OCI-LY3 (cell line): ENCODE data around the gene EPC2.

Source experiments
- H2AFZ ChIP-seq: fragments of 200-600, 300-600 bp; shearing (Covaris generic); 2 replicates; pipeline ENCODE4 v1.6.0; 2014; ENCODE audit warnings: antibody characterized with exemption, low read depth, low read length
- H3K27ac ChIP-seq: fragments of 200-600, 300-600 bp; sonication (generic); 2 replicates; pipeline ENCODE4 v1.5.1; 2014; ENCODE audit warnings: mild to moderate bottlenecking, low read length, moderate library complexity, mixed read lengths
- H3K27me3 ChIP-seq: fragments of 200-600, 300-600 bp; sonication (generic); 2 replicates; pipeline ENCODE4 v1.6.1; 2014; ENCODE audit warnings: low read depth, low read length, mixed read lengths
- H3K36me3 ChIP-seq: fragments of 200-600, 300-600 bp; sonication (generic); replicated peaks from 2 replicates; pipeline ENCODE3; 2014; ENCODE audit warnings: low read depth, low read length, mixed read lengths
- H3K4me1 ChIP-seq: fragments of 300-600, 200-600 bp; sonication (generic); 2 replicates; pipeline ENCODE4 v1.6.1; 2014; ENCODE audit warnings: low read length, mixed read lengths
- H3K4me2 ChIP-seq: fragments of 200-600, 300-600 bp; sonication (generic); 2 replicates; pipeline ENCODE4 v1.6.1; 2014; ENCODE audit warnings: low read length, mixed read lengths
- H3K4me3 ChIP-seq: fragments of 300-600, 200-600 bp; sonication (generic); 2 replicates; pipeline ENCODE4 v1.5.1; 2014; ENCODE audit warnings: antibody characterized with exemption, mild to moderate bottlenecking, low read length, moderate library complexity
- H3K79me2 ChIP-seq: fragments of 300-600, 200-600 bp; shearing (Covaris generic); 2 replicates; pipeline ENCODE4 v1.6.1; 2014; ENCODE audit warnings: mild to moderate bottlenecking, low read length, mixed read lengths
- H3K9ac ChIP-seq: fragments of 300-600, 200-600 bp; shearing (Covaris generic); 2 replicates; pipeline ENCODE4 v1.6.0; 2014; ENCODE audit warnings: mild to moderate bottlenecking, low read length, moderate library complexity
- H3K9me3 ChIP-seq: fragments of 200-600, 300-600 bp; shearing (Covaris generic); 2 replicates; pipeline ENCODE4 v1.6.1; 2014; ENCODE audit warnings: low read length, mixed read lengths; ENCODE audit not compliant: insufficient read depth
- H4K20me1 ChIP-seq: fragments of 200-600, 300-600 bp; sonication (generic); 2 replicates; pipeline ENCODE4 v1.6.1; 2016; ENCODE audit warnings: low read length, mixed read lengths; ENCODE audit not compliant: insufficient read depth
- EZH2phosphoT487 ChIP-seq: fragments of 200-600 bp; shearing (Covaris generic); IDR thresholded peaks from 2 replicates; pipeline ENCODE4 v1.6.1; 2018; ENCODE audit warnings: antibody characterized with exemption, mixed run types, low read depth
- TF ChIP-seq, protein P1 (sequence below): fragments of 200-600, 300-600 bp; sonication (generic); IDR thresholded peaks from 2 replicates; pipeline ENCODE4 v1.5.1; 2014; ENCODE audit warnings: antibody characterized with exemption, low read length, low read depth

Gene EPC2

DNA sequence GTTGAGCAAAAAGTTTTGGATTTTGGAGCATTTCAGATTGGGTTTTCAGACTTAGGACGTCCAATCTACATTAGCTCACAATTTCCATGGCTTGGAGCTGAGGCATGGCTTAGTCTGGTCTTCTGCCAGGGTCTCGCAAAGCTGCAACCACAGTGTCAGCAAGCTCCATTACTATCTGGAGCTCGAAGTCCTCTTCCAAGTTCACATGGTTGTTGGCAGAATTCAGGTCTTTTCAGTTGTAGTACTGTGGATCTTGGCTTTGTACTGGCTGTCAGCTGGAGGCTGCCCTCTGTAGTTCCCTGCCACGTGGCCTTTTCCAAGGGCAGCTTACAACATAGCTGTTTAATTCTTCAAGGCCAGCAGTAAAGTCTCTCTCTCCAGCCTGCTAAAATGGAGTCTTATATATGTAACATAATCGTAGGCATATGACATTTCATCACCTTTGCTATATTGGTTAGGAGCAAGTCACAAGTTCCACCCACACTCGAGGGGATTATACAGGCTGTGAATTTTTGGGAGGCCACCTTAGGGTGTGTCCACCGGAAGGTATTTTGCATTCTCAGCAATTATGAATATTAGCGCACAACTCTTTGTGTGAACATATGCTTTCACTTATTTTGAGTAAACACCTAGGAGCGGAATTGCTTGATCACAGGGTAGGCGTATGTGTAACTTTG is 41.5 kb upstream of the EPC2 start:
- H3K4me2 ChIP-seq, result peak overlapping the region; percentile 83
- no peaks in the 10 kb centered on the region for H3K36me3 ChIP-seq
- peak overlapping the region; percentile 58 for H3K27ac ChIP-seq
- peaks cover 39% of the 10 kb centered on the region for H3K27me3 ChIP-seq
- TF ChIP-seq EZH2phosphoT487, result no peak
- TF ChIP-seq, protein P1, sequence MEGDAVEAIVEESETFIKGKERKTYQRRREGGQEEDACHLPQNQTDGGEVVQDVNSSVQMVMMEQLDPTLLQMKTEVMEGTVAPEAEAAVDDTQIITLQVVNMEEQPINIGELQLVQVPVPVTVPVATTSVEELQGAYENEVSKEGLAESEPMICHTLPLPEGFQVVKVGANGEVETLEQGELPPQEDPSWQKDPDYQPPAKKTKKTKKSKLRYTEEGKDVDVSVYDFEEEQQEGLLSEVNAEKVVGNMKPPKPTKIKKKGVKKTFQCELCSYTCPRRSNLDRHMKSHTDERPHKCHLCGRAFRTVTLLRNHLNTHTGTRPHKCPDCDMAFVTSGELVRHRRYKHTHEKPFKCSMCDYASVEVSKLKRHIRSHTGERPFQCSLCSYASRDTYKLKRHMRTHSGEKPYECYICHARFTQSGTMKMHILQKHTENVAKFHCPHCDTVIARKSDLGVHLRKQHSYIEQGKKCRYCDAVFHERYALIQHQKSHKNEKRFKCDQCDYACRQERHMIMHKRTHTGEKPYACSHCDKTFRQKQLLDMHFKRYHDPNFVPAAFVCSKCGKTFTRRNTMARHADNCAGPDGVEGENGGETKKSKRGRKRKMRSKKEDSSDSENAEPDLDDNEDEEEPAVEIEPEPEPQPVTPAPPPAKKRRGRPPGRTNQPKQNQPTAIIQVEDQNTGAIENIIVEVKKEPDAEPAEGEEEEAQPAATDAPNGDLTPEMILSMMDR, result no peak
- H4K20me1 ChIP-seq, result no peaks in the 10 kb centered on the region
- peak overlapping the region; percentile 68 for H3K4me3 ChIP-seq
- H2AFZ ChIP-seq, result no peak overlapping the region
- H3K9me3 ChIP-seq, result 0 out of 2 replicates have a peak, but pooled peaks cover 6% of the 10 kb centered on the region
- no peaks in the 10 kb centered on the region for H3K79me2 ChIP-seq
- 0 out of 2 replicates have a peak overlapping the region, but pooled peaks have one; percentile 12 for H3K9ac ChIP-seq
- peaks cover 18% of the 10 kb centered on the region for H3K4me1 ChIP-seq

DNA sequence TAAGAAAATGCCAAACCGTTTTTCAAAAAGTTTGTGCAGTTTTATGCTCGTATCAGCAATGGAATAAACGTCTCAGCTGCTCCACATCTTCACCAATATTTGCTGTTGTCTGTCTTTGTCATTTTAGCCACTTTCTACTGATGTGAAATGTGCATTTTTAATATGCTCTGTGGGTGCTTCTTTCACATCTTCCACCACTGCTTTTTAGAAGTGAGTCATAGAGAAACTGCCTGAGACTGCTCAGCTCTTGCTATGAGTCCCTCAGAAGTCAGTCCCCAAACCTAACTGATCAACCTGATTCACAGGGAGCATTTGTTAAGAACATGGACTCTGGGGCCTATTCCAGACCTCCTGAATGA is 41.0 kb upstream of the EPC2 start:
- peaks cover 18% of the 10 kb centered on the region for H3K4me1 ChIP-seq
- no peak overlapping the region for H2AFZ ChIP-seq
- H3K27ac ChIP-seq, result peak overlapping the region; percentile 58
- H3K9ac ChIP-seq, result peak overlapping the region; percentile 12; the same call in 1 of the 2 replicates
- no peaks in the 10 kb centered on the region for H3K79me2 ChIP-seq
- no peak for TF ChIP-seq EZH2phosphoT487
- TF ChIP-seq, protein P1, result no peak
- H3K36me3 ChIP-seq, result no peaks in the 10 kb centered on the region
- H4K20me1 ChIP-seq, result no peaks in the 10 kb centered on the region
- H3K4me2 ChIP-seq, result peak overlapping the region; percentile 83
- peaks cover 39% of the 10 kb centered on the region for H3K27me3 ChIP-seq
- H3K9me3 ChIP-seq, result 0 out of 2 replicates have a peak, but pooled peaks cover 6% of the 10 kb centered on the region
- H3K4me3 ChIP-seq, result peak overlapping the region; percentile 68

- no peak overlapping the region for H3K27ac ChIP-seq
- no peaks in the 10 kb centered on the region for H3K36me3 ChIP-seq
- H3K9ac ChIP-seq, result no peak overlapping the region
- H3K79me2 ChIP-seq, result no peaks in the 10 kb centered on the region
- no peaks in the 10 kb centered on the region for H4K20me1 ChIP-seq
- 0 out of 2 replicates have a peak, but pooled peaks cover 6% of the 10 kb centered on the region for H3K9me3 ChIP-seq
- TF ChIP-seq, protein P1, result no peak
- TF ChIP-seq EZH2phosphoT487, result no peak
- peaks cover 18% of the 10 kb centered on the region for H3K4me1 ChIP-seq
- H3K27me3 ChIP-seq, result peaks cover 30% of the 10 kb centered on the region
- no peak overlapping the region for H2AFZ ChIP-seq
- H3K4me2 ChIP-seq, result no peak overlapping the region
- H3K4me3 ChIP-seq, result no peak overlapping the region
Measured at GRCh38 chr2:148604927-148605326, 39.6 kb upstream of the EPC2 start.

- Histone ChIP-seq H3K79me2 (no peaks in the 10 kb centered on the region), H3K36me3 (no peaks in the 10 kb centered on the region), H4K20me1 (no peaks in the 10 kb centered on the region), H3K9ac (no peak overlapping the region), H3K9me3 (0 out of 2 replicates have a peak, but pooled peaks cover 6% of the 10 kb centered on the region), H3K27me3 (peaks cover 5% of the 10 kb centered on the region), H3K4me3 (no peak overlapping the region), H2AFZ (no peak overlapping the region), H3K27ac (no peak overlapping the region), H3K4me2 (no peak overlapping the region), H3K4me1 (peaks cover 18% of the 10 kb centered on the region)
- TF ChIP-seq, protein P1, result no peak
- TF ChIP-seq EZH2phosphoT487, result no peak
Measured at GRCh38 chr2:148607566-148607965, 37.0 kb upstream of the EPC2 start.
